Small intestine (tissue), 7 donors: ENCODE measurements around the gene MALRD1. TPM values are rescaled to one million over a fixed set of nuclear protein-coding genes. Genes with fewer than 3 reads are reported as not detected.
A peak's percentile ranks its signal among the peaks of the same experiment; 100 is the strongest.

Experiments
- DNase-seq, 2 donors: peaks; one replicate each; pipeline versions ENCODE4 v3.0.0 to v3.0.0-alpha.2; 2013
- FAIRE-seq: peaks from 2 replicates; lab custom pipeline; 2012; peaks lifted over from hg19 to GRCh38; lab: Jason Lieb, UNC
- H3K27ac ChIP-seq, 3 donors: one replicate each; pipeline ENCODE4 v1.5.1; 2013; ENCODE audit warnings: low read length in 2 of 3, mild to moderate bottlenecking in 2 of 3, control low read depth in 1 of 3, inconsistent platforms in 1 of 3, low read depth in 1 of 3, moderate library complexity in 1 of 3
- H3K27me3 ChIP-seq, 3 donors: one replicate each; pipeline ENCODE4 v1.6.1; 2013; ENCODE audit warnings: low read length in 3 of 3, inconsistent platforms in 1 of 3; ENCODE audit not compliant: control insufficient read depth in 3 of 3, insufficient read depth in 3 of 3
- H3K36me3 ChIP-seq, 3 donors: one replicate each; pipeline ENCODE4 v1.6.1; 2013; ENCODE audit warnings: low read length in 3 of 3, inconsistent platforms in 1 of 3, low read depth in 1 of 3, mild to moderate bottlenecking in 1 of 3, moderate library complexity in 1 of 3; ENCODE audit not compliant: control insufficient read depth in 3 of 3, insufficient read depth in 2 of 3
- H3K4me1 ChIP-seq, 3 donors: one replicate each; pipeline ENCODE4 v1.6.1; 2013; ENCODE audit warnings: low read length in 2 of 3, inconsistent platforms in 1 of 3, low read depth in 1 of 3, mild to moderate bottlenecking in 1 of 3, moderate library complexity in 1 of 3; ENCODE audit not compliant: control insufficient read depth in 3 of 3, insufficient read depth in 2 of 3
- H3K4me3 ChIP-seq, 3 donors: one replicate each; pipeline ENCODE4 v1.5.1; 2013; ENCODE audit warnings: low read length in 3 of 3, control low read depth in 1 of 3, inconsistent platforms in 1 of 3, low read depth in 1 of 3, mild to moderate bottlenecking in 1 of 3, moderate library complexity in 1 of 3
- H3K9me3 ChIP-seq, 2 donors: one replicate each; pipeline ENCODE4 v1.6.1; 2013; ENCODE audit warnings: low read depth in 1 of 2, low read length in 1 of 2; ENCODE audit not compliant: control insufficient read depth in 2 of 2, insufficient read depth in 1 of 2
- WGBS, 3 donors: extraction: QIAGEN DNeasy Blood & Tissue Kit; methylation state at CpG; one replicate each; pipeline ENCODE4 v1.1.7; 2013; 5-methylcytosine and 5-hydroxymethylcytosine counted together
- polyA plus RNA-seq, 4 donors: library from polyadenylated mRNA; stranded (reverse) in 3 of 4; unstranded in 1 of 4; fragments of 200-250 nt in 3 of 4; fragments of 120-200 nt in 1 of 4; gene quantifications; one replicate each; pipeline versions ENCODE4 v1.2.1 to v1.2.3, GENCODE V29; 2013
- donor health status: healthy with polysubstance abuse.
- donor health status: control.
- donor health status: control.
- donor health status: Bipolar disorder and iron deficiency.
- donor health status: healthy.

Gene MALRD1
- polyA plus RNA-seq, 4 donors: 21.2 to 201 (median 35.0) TPM

DNA sequence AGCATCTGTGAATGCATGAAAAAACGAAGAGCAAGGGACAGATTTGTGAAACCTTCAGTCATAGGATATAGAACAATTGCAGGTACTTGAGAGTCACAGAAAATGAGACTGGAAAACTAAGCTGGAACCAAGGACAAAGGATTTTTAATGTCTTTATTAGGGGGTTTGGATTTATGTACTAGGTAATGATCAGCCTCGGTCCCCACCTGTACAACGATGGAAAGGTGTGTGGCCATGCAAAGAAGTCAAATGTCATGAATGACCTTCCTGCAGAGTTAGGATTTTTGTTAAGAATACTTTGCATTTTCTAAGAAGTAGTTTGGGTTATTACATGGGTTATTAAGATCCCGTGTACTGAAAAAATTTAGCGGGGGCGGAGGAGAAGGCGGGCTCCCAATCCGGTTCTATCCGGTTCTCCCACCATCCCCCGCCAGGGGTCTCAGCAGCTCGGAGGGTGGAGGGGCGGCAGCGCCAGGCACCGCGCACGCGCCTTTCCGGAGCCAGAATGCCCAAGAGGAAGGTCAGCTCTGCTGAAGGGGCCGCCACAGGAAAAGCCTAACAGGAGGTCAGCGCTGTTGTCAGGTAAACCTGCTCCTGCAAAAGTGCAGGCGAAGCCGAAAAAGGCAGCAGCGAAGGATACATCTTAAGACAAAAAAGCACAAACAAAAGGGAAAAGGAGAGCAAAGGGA, 440.1 kb downstream of the MALRD1 start:
- FAIRE-seq (no peak), DNase-seq (peak in 1 of 2 donors; percentile 18)
- peaks cover 0 to under 1% of the 10 kb centered on the region in 2 donors for H3K9me3 ChIP-seq
- H3K4me1 ChIP-seq: no peaks in the 10 kb centered on the region
- WGBS, 3 donors: 64 to 78% (median 70%) methylated on average over 23 of the region's 23 CpGs
- H3K27me3 ChIP-seq: no peaks in the 10 kb centered on the region
- H3K36me3 ChIP-seq: peaks cover 0 to 8% (median 5%) of the 10 kb centered on the region in 3 donors
- peak overlapping the region in 1 of 3 donors; percentile 24 for H3K4me3 ChIP-seq
- H3K27ac ChIP-seq: peak overlapping the region in 1 of 3 donors; percentile 11

DNA sequence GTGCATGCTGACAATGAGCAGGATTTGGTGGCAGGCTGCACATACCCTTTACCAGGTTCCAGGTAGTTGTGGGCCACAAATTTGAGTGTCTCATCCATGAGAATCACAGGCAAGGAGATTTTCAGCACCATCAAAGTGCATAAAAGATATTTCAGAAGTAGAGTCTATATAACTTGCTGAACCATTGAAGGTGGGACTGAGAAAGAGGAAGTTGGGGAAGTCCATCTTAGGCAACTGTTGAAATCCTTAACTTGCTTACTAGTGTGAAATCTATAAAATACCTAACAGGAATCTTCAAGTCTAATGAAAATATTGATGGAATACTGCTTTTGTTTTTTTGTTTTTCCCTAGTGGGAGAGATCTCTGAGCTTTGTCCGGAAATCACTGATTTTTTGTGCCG, 442.6 kb downstream of the MALRD1 start:
- H3K4me3 ChIP-seq: no peak overlapping the region
- no peaks in the 10 kb centered on the region for H3K4me1 ChIP-seq
- H3K36me3 ChIP-seq: peaks cover 0 to 15% (median 8%) of the 10 kb centered on the region in 3 donors
- no peaks in the 10 kb centered on the region for H3K27me3 ChIP-seq
- WGBS, 3 donors: 91 to 98% (median 95%) methylated on average over 2 of the region's 2 CpGs
- no peak overlapping the region for H3K27ac ChIP-seq
- peaks cover 0 to 3% of the 10 kb centered on the region in 2 donors for H3K9me3 ChIP-seq
- FAIRE-seq (no peak), DNase-seq (no peak)

DNA sequence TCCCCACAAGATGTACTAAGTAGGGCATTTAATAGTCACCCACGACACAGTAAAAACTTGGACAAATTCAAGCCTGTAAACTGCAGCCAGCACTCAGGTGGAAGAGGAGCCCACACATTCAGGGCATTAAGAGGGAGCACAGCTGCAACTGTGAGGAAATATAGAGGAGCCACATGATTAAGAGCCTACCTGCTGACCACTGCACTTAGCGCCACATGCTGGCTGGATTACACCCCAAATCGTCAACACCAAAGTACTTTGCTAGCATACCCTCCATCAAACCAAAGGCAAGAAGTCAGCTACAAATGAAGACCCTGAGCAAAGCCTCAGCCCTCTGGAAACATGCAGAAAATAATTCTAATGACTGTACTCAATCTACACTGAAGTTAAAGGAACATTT, 445.3 kb downstream of the MALRD1 start:
- 93 to 99% (median 97%) methylated on average over 3 of the region's 3 CpGs for WGBS, 3 donors
- Histone ChIP-seq H3K36me3 (peaks cover 0 to 15% (median 10%) of the 10 kb centered on the region in 3 donors), H3K27ac (no peak overlapping the region), H3K9me3 (peaks cover 0 to 3% of the 10 kb centered on the region in 2 donors), H3K27me3 (no peaks in the 10 kb centered on the region), H3K4me3 (no peak overlapping the region), H3K4me1 (no peaks in the 10 kb centered on the region)
- FAIRE-seq (no peak), DNase-seq (no peak)

DNA sequence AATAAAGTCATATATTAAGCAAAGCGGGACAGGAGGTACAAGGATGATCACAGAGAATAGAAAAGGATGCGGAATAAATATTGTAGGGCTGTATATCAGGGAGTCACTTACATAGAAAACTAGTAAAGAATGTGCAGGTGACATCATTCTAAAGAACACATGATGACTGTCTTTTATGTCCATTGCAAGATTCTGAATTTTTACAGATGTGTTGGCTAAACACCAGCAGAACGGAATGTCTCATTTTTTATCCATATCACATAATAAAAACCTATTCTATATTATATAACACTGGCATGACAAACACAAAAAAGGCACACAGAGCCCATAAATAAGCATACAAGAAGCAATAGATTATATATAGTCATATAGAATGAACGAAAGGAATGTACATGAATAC, 448.4 kb downstream of the MALRD1 start:
- no peak overlapping the region for H3K4me3 ChIP-seq
- peaks cover 0 to 14% (median 10%) of the 10 kb centered on the region in 3 donors for H3K36me3 ChIP-seq
- FAIRE-seq (no peak), DNase-seq (no peak)
- H3K9me3 ChIP-seq: peaks cover 0 to 3% of the 10 kb centered on the region in 2 donors
- no peaks in the 10 kb centered on the region for H3K27me3 ChIP-seq
- no peaks in the 10 kb centered on the region for H3K4me1 ChIP-seq
- WGBS, 3 donors: 86 to 93% (median 89%) methylated on average over 4 of the region's 4 CpGs
- no peak overlapping the region for H3K27ac ChIP-seq

DNA sequence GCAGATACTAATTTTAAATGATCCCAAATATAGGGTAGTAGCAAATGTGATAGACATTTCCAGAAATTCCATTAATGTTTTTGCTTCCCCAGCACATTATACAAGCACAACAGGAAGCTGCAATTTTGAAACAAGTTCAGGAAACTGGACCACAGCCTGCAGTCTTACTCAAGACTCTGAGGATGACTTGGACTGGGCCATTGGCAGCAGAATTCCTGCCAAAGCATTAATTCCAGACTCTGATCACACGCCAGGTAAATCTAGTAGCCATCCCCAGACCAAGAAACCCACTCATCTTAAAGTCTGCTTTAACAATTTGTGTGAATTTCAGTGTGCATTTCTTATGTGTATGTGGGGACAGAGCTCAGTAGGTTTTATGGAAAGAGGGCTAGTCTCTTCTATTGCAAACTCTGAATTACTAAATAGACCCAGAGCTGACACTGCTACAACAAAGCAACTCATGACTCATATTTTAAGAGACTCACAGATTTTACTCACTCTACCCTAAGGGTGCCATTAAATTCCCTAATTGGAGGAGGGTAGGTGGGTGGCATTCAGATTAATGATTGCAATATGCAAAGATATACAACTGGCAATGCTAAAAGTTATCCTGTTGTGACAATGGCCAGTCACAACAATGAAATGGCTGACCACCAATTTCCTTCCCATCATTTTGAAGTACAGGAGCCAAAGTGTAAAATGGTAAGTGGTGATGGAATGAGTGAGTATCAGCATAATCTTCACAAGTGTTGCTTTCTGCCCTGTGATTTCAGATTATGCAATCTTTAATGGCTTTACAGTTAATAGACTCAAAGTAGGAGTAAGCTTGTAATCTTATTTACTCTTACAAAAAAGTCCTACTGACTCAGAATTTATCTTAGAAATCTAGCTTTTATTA, 450.0 kb downstream of the MALRD1 start:
- FAIRE-seq (no peak), DNase-seq (peak in 1 of 2 donors; percentile 22)
- no peak overlapping the region for H3K27ac ChIP-seq
- no peak overlapping the region for H3K4me3 ChIP-seq
- H3K4me1 ChIP-seq: no peaks in the 10 kb centered on the region
- 61 to 82% (median 70%) methylated on average over 1 of the region's 1 CpG for WGBS, 3 donors
- H3K27me3 ChIP-seq: no peaks in the 10 kb centered on the region
- H3K36me3 ChIP-seq: peaks cover 0 to 10% (median 9%) of the 10 kb centered on the region in 3 donors
- peaks cover 0 to 3% of the 10 kb centered on the region in 2 donors for H3K9me3 ChIP-seq

DNA sequence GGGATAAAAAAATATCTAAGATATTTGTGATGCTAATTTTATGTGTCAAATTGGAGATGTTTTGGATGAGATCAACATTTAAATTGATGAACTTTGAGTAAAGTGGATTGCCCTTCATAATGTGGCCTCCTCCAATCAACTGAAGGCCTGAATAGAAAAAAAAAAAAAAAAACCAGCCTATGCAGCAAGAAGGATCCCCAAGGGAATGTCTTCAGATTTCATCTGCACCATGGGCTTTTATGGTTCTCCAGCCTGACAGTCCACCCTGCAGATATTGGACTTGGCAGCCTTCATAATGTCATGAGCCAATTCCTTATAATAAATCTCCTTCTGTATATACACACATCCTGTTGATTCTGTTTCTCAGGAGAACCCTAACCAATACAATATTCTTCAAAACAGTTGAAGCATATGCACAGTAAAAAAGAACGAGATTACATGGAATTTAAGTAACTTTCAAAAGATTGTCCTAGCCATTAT, 450.7 kb downstream of the MALRD1 start:
- DNase-seq (no peak), FAIRE-seq (no peak)
- Histone ChIP-seq H3K36me3 (peaks cover 0 to 6% (median 5%) of the 10 kb centered on the region in 3 donors), H3K4me3 (no peak overlapping the region), H3K27ac (no peak overlapping the region), H3K4me1 (no peaks in the 10 kb centered on the region), H3K27me3 (no peaks in the 10 kb centered on the region), H3K9me3 (no peaks in the 10 kb centered on the region)
- WGBS, 3 donors: 76 to 92% (median 81%) methylated on average over 1 of the region's 1 CpG

DNA sequence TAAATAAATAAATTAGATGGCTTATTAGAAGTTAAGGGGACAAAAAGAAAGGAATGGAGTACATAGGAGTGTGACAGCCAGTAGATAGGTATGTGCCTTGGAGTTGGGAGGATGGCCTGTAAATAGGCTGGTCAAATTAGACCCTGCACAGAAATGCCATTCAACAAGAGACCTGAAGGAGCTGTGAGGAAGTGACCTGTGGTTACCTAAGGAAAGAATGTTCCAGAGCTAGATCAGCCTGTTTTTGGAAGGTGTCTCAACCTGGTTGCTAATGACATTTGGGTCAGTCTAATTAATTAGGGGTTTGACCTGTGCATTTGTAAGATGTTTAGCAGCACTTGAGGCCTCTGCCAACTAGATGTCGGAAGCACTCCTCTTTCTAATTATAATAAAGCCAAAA, 452.4 kb downstream of the MALRD1 start:
- no peak overlapping the region for H3K27ac ChIP-seq
- DNase-seq (no peak), FAIRE-seq (no peak)
- H3K4me3 ChIP-seq: no peak overlapping the region
- H3K27me3 ChIP-seq: no peaks in the 10 kb centered on the region
- peaks cover 0 to 5% (median 2%) of the 10 kb centered on the region in 3 donors for H3K36me3 ChIP-seq
- H3K4me1 ChIP-seq: no peaks in the 10 kb centered on the region
- 73 to 89% (median 80%) methylated on average over 1 of the region's 1 CpG for WGBS, 3 donors
- no peaks in the 10 kb centered on the region for H3K9me3 ChIP-seq
